GM19463 (cell line): ENCODE data around the gene FOSL2.

Experiments
- ATAC-seq: cut with Tn5 transposase; IDR thresholded peaks from one replicate; pipeline ENCODE4 v1.9.1; 2021; ENCODE audit warnings: mild to moderate bottlenecking, moderate library complexity; ENCODE audit not compliant: unreplicated experiment

The FOSL2 gene

GRCh38 chr2:28447086-28447485, 54.4 kb downstream of the FOSL2 start:
- ATAC-seq = no peak

GRCh38 chr2:28447943-28448792, 55.5 kb downstream of the FOSL2 start:
- no peak for ATAC-seq

GRCh38 chr2:28448793-28449100, 56.1 kb downstream of the FOSL2 start:
- ATAC-seq = no peak

GRCh38 chr2:28449126-28449487, 56.4 kb downstream of the FOSL2 start:
- ATAC-seq = no peak

GRCh38 chr2:28449488-28450395, 57.1 kb downstream of the FOSL2 start:
- ATAC-seq = no peak

GRCh38 chr2:28450901-28451565, 58.4 kb downstream of the FOSL2 start:
- no peak for ATAC-seq

- ATAC-seq = no peak
These were observed 59.3 kb downstream of the FOSL2 start for GRCh38 chr2:28451793-28452533.

GRCh38 chr2:28452534-28453081, 60.0 kb downstream of the FOSL2 start:
- no peak for ATAC-seq

- no peak for ATAC-seq
These were observed 60.7 kb downstream of the FOSL2 start for GRCh38 chr2:28453396-28453795.

GRCh38 chr2:28454016-28454930, 61.6 kb downstream of the FOSL2 start:
- no peak for ATAC-seq

GRCh38 chr2:28457237-28457636, 64.6 kb downstream of the FOSL2 start:
- ATAC-seq = no peak

- ATAC-seq = no peak
These were observed 68.4 kb downstream of the FOSL2 start for GRCh38 chr2:28461056-28461455.

GRCh38 chr2:28462122-28462521, 69.5 kb downstream of the FOSL2 start:
- no peak for ATAC-seq

- ATAC-seq = no peak
These were observed 70.7 kb downstream of the FOSL2 start for GRCh38 chr2:28463211-28463816.

GRCh38 chr2:28463893-28464292, 71.2 kb downstream of the FOSL2 start:
- no peak for ATAC-seq

GRCh38 chr2:28465148-28465885, 72.7 kb downstream of the FOSL2 start:
- no peak for ATAC-seq
